Ascending aorta (tissue), 2 donors: ENCODE data around the gene NETO1. TPM values are rescaled to one million over a fixed set of nuclear protein-coding genes. Genes with fewer than 3 reads are reported as not detected.

Source experiments
- DNase-seq, 2 donors: peaks; one replicate each; pipeline ENCODE4 v3.0.0-alpha.2; 2019; ENCODE audit warnings: low spot score in 2 of 2
- H3K27ac ChIP-seq, 2 donors: fragments of 200-600 bp; sonication (generic); one replicate each; pipeline ENCODE4 v1.5.1; 2016 to 2017; ENCODE audit warnings: mild to moderate bottlenecking in 1 of 2
- H3K27me3 ChIP-seq: fragments of 200-600 bp; sonication (generic); one replicate; pipeline ENCODE4 v1.5.1; 2017
- H3K36me3 ChIP-seq, 2 donors: fragments of 200-600 bp; sonication (generic); one replicate each; pipeline ENCODE4 v1.5.1; 2016
- H3K4me1 ChIP-seq, 2 donors: fragments of 200-600 bp; sonication (generic); one replicate each; pipeline ENCODE4 v1.5.1; 2016 to 2017; ENCODE audit warnings: mild to moderate bottlenecking in 1 of 2
- H3K4me3 ChIP-seq, 2 donors: fragments of 200-600 bp; sonication (generic); one replicate each; pipeline ENCODE4 v1.5.1; 2016 to 2017; ENCODE audit warnings: mild to moderate bottlenecking in 1 of 2
- H3K9me3 ChIP-seq, 2 donors: fragments of 200-600 bp; sonication (generic); one replicate each; pipeline ENCODE4 v1.5.1; 2016
- intact Hi-C: fragments of 100-400 bp; cut with DNase I; formaldehyde crosslinking; loops from one replicate; pipeline ENCODE4 v1.15.1; 2023
- total RNA-seq: library from RNA; depleted of rRNA; stranded (reverse); fragments of >200 nt; gene quantifications from one replicate; pipeline ENCODE4 v1.1.0, GENCODE V29; 2016
- TF ChIP-seq, protein P1 (sequence below), 3 experiments: fragments of 200-600 bp in 2 of 3; fragments of 450-650 bp in 1 of 3; sonication (generic) in 2 of 3; IDR thresholded peaks; one replicate each; pipeline ENCODE4 v1.5.1; 2016 to 2019; ENCODE audit warnings: antibody characterized with exemption in 3 of 3, mild to moderate bottlenecking in 1 of 3, moderate library complexity in 1 of 3

NETO1 gene
- not detected for total RNA-seq

DNA sequence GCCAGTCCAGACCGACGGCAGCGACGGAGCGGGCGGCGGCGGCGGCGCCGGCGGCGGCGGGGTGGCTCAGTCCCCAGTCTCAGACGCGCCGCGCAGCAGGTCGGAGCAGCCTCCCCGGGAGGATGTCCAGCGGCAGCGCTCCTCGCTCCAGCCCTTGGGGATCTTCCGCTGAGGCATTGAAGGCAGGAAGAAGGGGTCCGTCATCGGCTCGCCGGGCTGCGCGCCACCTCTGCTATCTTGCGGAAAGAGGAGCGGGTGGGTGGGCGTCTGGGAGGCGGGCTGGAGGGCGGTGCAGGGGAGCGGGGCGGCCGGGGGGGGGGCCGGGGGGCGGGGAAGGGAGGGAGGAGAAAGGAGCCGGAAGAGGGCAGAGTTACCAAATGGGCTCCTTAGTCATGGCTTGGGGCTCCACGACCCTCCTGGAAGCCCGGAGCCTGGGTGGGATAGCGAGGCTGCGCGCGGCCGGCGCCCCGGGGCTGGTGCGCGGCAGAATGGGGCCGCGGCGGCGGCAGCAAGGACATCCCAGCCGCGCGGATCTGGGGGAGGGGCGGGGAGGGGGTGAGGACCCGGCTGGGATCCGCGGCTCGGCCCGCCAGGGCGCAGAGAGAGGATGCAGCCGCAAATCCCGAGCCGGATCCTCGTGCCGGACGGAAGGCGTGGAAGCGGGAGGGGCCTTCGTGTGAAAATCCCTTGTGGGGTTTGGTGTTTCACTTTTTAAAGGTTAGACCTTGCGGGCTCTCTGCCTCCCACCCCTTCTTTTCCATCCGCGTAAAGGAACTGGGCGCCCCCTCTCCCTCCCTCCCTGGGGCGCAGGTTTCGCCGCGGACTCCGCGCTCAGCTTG is at the start of gene NETO1:
TSS of gene NETO1 (minus strand) at position 242 of the 839 bp plus-strand sequence. CDS start 696 bp downstream, outside the sequence.
- Histone ChIP-seq H3K4me1 (no peaks in the 10 kb centered on the region), H3K9me3 (no peaks in the 10 kb centered on the region), H3K4me3 (peak within 1 kb of the TSS; percentile 40 to 58), H3K36me3 (no peaks in the 10 kb centered on the region), H3K27ac (no peak within 1 kb of the TSS), H3K27me3 (no peaks in the 10 kb centered on the region)
- intact Hi-C loops: no loop called here
- no peak for DNase-seq
- TF ChIP-seq, protein P1, sequence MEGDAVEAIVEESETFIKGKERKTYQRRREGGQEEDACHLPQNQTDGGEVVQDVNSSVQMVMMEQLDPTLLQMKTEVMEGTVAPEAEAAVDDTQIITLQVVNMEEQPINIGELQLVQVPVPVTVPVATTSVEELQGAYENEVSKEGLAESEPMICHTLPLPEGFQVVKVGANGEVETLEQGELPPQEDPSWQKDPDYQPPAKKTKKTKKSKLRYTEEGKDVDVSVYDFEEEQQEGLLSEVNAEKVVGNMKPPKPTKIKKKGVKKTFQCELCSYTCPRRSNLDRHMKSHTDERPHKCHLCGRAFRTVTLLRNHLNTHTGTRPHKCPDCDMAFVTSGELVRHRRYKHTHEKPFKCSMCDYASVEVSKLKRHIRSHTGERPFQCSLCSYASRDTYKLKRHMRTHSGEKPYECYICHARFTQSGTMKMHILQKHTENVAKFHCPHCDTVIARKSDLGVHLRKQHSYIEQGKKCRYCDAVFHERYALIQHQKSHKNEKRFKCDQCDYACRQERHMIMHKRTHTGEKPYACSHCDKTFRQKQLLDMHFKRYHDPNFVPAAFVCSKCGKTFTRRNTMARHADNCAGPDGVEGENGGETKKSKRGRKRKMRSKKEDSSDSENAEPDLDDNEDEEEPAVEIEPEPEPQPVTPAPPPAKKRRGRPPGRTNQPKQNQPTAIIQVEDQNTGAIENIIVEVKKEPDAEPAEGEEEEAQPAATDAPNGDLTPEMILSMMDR (IDR thresholded peaks at IDR 0.05): no peak

GRCh38 chr18:72910045-72910444 is 42.3 kb upstream of the NETO1 start:
- no peaks in the 10 kb centered on the region for H3K9me3 ChIP-seq
- no peaks in the 10 kb centered on the region for H3K36me3 ChIP-seq
- TF ChIP-seq, protein P1 (IDR thresholded peaks at IDR 0.05): no peak
- H3K4me1 ChIP-seq: no peaks in the 10 kb centered on the region
- DNase-seq: no peak
- H3K4me3 ChIP-seq: no peak overlapping the region
- no peak overlapping the region for H3K27ac ChIP-seq
- H3K27me3 ChIP-seq: no peaks in the 10 kb centered on the region
- intact Hi-C loops: no loop called here

GRCh38 chr18:72908181-72908580 is 40.4 kb upstream of the NETO1 start:
- Histone ChIP-seq H3K27me3 (no peaks in the 10 kb centered on the region), H3K36me3 (no peaks in the 10 kb centered on the region), H3K9me3 (no peaks in the 10 kb centered on the region), H3K4me1 (no peaks in the 10 kb centered on the region), H3K27ac (no peak overlapping the region), H3K4me3 (no peak overlapping the region)
- TF ChIP-seq, protein P1 (IDR thresholded peaks at IDR 0.05): no peak
- no peak for DNase-seq
- intact Hi-C loops: no loop called here

- Histone ChIP-seq H3K27ac (no peak overlapping the region), H3K4me3 (no peak overlapping the region), H3K36me3 (no peaks in the 10 kb centered on the region), H3K9me3 (no peaks in the 10 kb centered on the region), H3K4me1 (no peaks in the 10 kb centered on the region), H3K27me3 (no peaks in the 10 kb centered on the region)
- TF ChIP-seq, protein P1 (IDR thresholded peaks at IDR 0.05): no peak
- intact Hi-C loops: no loop called here
- no peak for DNase-seq
Observed at GRCh38 chr18:72903033-72903432, 35.2 kb upstream of the NETO1 start.

DNA sequence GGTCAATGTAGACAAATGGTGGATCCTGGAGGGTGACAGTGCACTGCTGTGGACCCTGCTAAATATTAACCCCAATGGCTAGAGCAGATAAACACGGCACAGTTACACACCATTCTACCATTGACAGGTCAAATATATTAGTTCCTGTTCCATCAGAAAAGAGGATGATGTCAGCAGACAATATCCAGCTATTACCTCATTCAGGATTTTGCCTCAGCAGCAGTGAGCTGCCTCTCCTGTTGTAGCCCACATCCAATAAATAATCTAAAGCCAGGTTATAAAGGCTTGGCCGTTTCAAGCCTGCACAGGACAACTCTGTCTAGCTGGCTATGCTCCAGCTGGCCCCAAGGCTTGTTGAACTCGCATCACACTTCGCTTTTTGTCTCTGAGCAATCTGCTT is 31.6 kb upstream of the NETO1 start:
- H3K27ac ChIP-seq: no peak overlapping the region
- no peaks in the 10 kb centered on the region for H3K4me1 ChIP-seq
- no peaks in the 10 kb centered on the region for H3K36me3 ChIP-seq
- intact Hi-C loops: no loop called here
- DNase-seq: no peak
- no peaks in the 10 kb centered on the region for H3K9me3 ChIP-seq
- H3K27me3 ChIP-seq: no peaks in the 10 kb centered on the region
- TF ChIP-seq, protein P1 (IDR thresholded peaks at IDR 0.05): no peak
- no peak overlapping the region for H3K4me3 ChIP-seq
